ENCODE results near the gene PPT2. TPM values are rescaled to one million over a fixed set of nuclear protein-coding genes. Genes with fewer than 3 reads are reported as not detected.

Gene PPT2
- total RNA-seq, 2 donors from 2014 or later, result 8.1 to 9.2 TPM

DNA sequence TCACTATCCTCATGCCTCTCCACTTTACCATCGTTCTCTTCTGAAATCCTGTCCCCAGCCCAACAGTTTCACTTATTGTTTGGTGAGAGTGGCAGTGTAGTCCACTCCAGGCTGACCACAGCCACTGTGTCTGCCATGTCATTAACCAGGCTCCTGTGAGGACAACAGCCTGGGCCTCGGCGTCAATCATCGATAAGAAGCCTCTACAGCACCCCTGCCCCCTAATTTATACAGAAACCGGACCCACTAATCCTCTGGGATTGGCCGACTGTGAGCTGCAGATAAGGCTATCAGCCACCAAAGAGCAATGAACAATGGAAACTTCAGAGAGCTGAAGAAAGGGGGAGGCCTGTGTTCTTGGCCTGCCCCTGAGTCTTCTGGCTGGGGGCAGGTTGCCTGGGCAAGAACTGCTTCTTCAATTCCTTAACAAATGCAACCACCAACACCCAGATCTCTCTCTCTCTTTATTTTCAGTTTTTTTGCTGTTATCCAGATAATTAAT, 13.9 kb downstream of the PPT2 start:
- H3K4me3 Mint-ChIP-seq, result no peak overlapping the region
- H3K4me1 Mint-ChIP-seq, result peaks cover 17% of the 10 kb centered on the region
- no peaks in the 10 kb centered on the region for H3K27me3 Mint-ChIP-seq
- H3K27ac Mint-ChIP-seq, result no peak overlapping the region
- ATAC-seq (no peak), DNase-seq (no peak)
- H3K9me3 ChIP-seq (ENCODE audit: control insufficient read depth, low read length, poor library complexity, severe bottlenecking), result no peaks in the 10 kb centered on the region
- peaks cover 9% of the 10 kb centered on the region for H3K36me3 Mint-ChIP-seq (ENCODE audit: low read depth)

DNA sequence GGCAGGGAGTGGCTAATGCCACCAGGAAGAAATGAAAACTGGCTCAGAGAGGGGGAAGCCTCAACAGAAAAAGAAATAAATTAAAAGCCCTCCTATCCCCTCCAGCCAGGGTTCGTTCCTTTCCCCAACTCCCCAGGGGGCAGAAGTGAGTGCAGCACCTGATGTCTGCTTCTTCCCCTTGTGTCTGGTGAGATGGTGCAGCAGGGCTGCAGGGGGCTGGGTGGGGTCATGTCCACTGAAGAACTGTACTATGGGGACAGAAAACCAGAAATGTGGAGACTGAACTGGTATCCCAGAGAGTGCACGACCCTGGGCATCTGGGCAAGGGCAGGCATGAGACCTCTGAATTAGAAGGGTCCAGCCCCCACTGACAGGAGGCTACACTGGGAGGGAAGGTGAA, 14.4 kb downstream of the PPT2 start:
- no peak overlapping the region for H3K4me3 Mint-ChIP-seq
- ATAC-seq, result no peak
- H3K9me3 ChIP-seq (ENCODE audit: control insufficient read depth, low read length, poor library complexity, severe bottlenecking), result no peaks in the 10 kb centered on the region
- no peaks in the 10 kb centered on the region for H3K27me3 Mint-ChIP-seq
- H3K36me3 Mint-ChIP-seq (ENCODE audit: low read depth), result peaks cover 9% of the 10 kb centered on the region
- H3K27ac Mint-ChIP-seq, result no peak overlapping the region
- no peak for DNase-seq
- peaks cover 23% of the 10 kb centered on the region for H3K4me1 Mint-ChIP-seq

DNA sequence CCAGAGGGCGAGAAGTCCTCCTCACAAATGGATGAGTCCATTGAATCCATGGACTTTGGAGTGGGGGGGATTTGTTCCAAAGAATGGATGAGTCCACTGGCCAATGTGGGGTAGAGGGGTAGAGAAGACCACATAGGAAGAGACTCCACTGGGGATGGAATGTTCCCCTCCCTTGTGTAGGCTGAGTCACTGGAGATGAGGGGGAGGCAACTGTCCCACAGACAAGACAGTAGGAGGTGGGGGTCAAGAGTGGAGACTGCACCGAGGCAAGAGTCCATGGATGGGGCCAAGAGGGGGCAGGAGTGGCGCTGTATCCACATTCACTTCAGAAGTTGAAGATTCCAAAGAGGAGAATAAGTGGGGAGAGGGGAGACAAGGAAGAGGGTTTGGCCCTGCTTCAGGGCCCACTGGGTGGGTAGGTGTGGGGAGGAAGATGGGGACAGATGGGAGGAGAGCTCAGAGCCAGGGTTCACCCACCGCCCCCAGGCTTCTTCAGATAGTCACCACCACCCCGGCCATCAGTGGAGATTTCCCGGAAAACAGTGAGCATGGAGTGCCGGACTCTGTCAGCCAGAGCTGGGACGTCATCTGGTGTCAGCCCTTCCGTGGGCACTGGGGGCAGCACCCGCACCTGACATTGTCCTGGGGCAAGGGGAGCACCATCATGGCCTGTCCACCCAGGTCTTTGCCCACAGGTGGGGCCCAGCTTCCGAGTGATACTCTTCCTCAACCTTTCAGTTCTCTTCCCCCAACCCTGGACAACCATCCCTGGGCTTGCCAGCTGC, 15.1 kb downstream of the PPT2 start:
- Mint-ChIP-seq H3K36me3 (ENCODE audit: low read depth) (peaks cover 9% of the 10 kb centered on the region), H3K4me3 (no peak overlapping the region), H3K27ac (no peak overlapping the region), H3K4me1 (peaks cover 29% of the 10 kb centered on the region), H3K27me3 (no peaks in the 10 kb centered on the region)
- no peak for ATAC-seq
- DNase-seq, result no peak
- H3K9me3 ChIP-seq (ENCODE audit: control insufficient read depth, low read length, poor library complexity, severe bottlenecking), result no peaks in the 10 kb centered on the region

DNA sequence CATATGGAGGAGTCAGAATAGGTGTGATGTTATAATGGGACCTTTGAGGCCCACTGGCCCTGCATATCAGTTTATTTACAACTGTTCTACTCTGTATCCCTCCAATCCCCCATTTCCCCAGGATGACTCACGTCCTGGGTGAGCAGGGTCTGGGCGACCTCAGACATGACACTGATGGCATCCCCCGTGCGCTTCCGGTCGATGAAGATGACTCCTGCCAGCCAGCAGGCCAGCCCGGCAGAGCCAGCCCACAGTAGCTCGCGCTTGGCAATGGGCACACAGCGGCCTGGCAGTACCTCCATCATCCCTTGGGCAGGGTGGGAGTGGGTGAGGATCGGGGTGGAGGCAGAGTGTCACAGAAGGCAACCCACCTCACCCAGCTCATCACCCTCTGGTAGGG, 16.4 kb downstream of the PPT2 start:
- no peak for DNase-seq
- no peak for ATAC-seq
- H3K27me3 Mint-ChIP-seq, result no peaks in the 10 kb centered on the region
- no peaks in the 10 kb centered on the region for H3K9me3 ChIP-seq (ENCODE audit: control insufficient read depth, low read length, poor library complexity, severe bottlenecking)
- peak overlapping the region; percentile 24 for H3K27ac Mint-ChIP-seq
- H3K4me3 Mint-ChIP-seq, result no peak overlapping the region
- peaks cover 9% of the 10 kb centered on the region for H3K36me3 Mint-ChIP-seq (ENCODE audit: low read depth)
- peaks cover 37% of the 10 kb centered on the region for H3K4me1 Mint-ChIP-seq

DNA sequence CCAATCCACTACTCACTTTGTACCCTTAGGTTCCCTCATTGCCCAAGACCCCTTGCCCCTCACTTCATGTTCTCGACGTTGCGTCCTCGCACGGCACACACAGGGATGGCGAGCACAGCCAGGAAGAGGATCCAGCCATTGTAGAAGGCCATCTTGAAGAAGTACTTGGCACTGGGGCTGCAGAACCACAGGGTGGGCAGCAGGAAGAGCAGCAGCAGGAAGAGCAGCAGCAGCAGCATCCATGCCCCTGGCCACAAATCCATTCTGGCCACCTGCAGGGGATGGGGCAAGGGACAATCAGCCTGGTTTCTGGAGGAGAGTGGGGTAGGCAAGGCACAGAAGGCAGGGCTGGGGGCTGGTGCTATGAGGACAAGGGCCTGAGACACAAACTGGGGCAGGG, 17.3 kb downstream of the PPT2 start:
- DNase-seq (no peak), ATAC-seq (no peak)
- H3K36me3 Mint-ChIP-seq (ENCODE audit: low read depth), result peaks cover 9% of the 10 kb centered on the region
- H3K9me3 ChIP-seq (ENCODE audit: control insufficient read depth, low read length, poor library complexity, severe bottlenecking), result no peaks in the 10 kb centered on the region
- H3K4me3 Mint-ChIP-seq, result no peak overlapping the region
- peaks cover 46% of the 10 kb centered on the region for H3K4me1 Mint-ChIP-seq
- H3K27ac Mint-ChIP-seq, result peak overlapping the region; percentile 24
- no peaks in the 10 kb centered on the region for H3K27me3 Mint-ChIP-seq

DNA sequence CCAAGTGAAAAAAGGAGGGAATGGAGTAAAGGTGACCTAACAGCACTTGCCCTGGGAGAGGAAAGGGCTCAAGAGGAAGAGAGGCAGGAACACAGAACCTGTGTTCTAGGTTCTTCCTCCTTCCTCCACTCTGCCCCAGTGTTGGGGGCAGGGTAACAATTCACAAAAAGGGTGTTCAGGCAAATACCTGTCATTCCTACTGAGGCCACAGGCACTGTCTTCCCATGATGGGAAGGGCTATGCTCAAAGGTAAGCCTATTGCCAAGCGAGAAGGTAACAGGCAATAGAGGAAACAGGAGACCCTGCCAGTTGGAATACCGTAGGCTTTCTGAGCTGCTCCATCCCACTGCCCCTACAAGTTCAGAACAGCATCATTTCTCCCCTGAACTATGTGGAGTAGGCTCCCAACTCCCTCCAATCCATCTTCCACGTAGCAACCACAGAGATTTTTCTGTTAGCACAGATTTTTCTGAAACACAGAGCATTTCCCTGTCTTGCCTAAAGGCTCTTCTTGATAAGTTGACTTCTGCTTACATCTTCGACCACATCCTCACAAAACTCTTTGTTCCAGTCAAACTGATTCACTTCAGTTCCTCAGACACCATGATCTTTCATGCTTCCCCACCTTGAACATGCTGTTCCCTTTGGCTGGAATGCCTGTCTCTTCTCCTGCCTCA, 19.2 kb downstream of the PPT2 start:
- peak overlapping the region; percentile 85 for H3K27ac Mint-ChIP-seq
- ATAC-seq (no peak), DNase-seq (no peak)
- peaks cover 6% of the 10 kb centered on the region for H3K36me3 Mint-ChIP-seq (ENCODE audit: low read depth)
- H3K4me3 Mint-ChIP-seq, result no peak overlapping the region
- no peaks in the 10 kb centered on the region for H3K9me3 ChIP-seq (ENCODE audit: control insufficient read depth, low read length, poor library complexity, severe bottlenecking)
- H3K4me1 Mint-ChIP-seq, result peaks cover 59% of the 10 kb centered on the region
- H3K27me3 Mint-ChIP-seq, result no peaks in the 10 kb centered on the region

DNA sequence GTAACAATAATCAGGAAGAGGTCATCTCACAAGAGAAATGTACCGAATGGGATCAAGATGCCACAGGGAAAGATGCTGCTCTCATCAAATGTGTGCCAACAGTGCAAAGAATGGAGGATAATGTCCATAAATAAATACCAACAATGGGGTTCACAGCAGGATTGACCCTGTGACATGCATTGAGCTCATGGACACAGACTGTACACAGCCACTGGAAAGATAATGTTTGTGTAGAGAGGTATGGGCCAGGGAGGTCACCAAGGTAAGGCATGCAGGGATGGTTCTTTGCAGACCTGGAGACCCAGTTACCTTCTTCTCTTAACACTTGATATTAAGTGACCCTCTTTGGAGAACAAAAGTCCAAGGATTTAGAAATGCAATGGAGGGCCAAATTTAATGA, 20.5 kb downstream of the PPT2 start:
- ATAC-seq (no peak), DNase-seq (no peak)
- H3K9me3 ChIP-seq (ENCODE audit: control insufficient read depth, low read length, poor library complexity, severe bottlenecking), result no peaks in the 10 kb centered on the region
- Mint-ChIP-seq H3K36me3 (ENCODE audit: low read depth) (peaks cover 5% of the 10 kb centered on the region), H3K4me3 (peak overlapping the region; percentile 98), H3K27ac (peak overlapping the region; percentile 98), H3K27me3 (no peaks in the 10 kb centered on the region), H3K4me1 (peaks cover 70% of the 10 kb centered on the region)

DNA sequence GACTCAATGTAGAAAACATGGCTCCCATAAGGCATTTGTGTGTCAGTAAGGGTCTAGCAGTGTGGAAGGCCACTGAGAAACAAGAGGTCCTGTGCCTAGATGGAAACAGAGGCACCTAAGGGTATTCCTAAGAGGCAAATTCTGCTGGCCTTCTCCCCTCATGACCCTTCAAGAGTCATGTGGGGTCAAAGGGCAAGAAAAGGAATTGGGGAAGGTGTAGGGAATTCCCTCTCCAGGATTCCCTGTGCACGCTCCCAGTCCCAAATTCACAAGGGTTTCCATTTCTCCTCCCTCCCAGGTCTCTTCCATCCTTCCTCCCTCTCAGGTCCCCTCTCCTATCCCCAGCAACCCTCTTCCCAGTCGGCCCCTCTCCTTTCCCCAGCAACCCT, 21.4 kb downstream of the PPT2 start:
- ATAC-seq, result no peak
- H3K4me1 Mint-ChIP-seq, result peaks cover 67% of the 10 kb centered on the region
- peaks cover 5% of the 10 kb centered on the region for H3K36me3 Mint-ChIP-seq (ENCODE audit: low read depth)
- DNase-seq, result no peak
- H3K27me3 Mint-ChIP-seq, result no peaks in the 10 kb centered on the region
- peak overlapping the region; percentile 98 for H3K4me3 Mint-ChIP-seq
- no peaks in the 10 kb centered on the region for H3K9me3 ChIP-seq (ENCODE audit: control insufficient read depth, low read length, poor library complexity, severe bottlenecking)
- H3K27ac Mint-ChIP-seq, result peak overlapping the region; percentile 98

DNA sequence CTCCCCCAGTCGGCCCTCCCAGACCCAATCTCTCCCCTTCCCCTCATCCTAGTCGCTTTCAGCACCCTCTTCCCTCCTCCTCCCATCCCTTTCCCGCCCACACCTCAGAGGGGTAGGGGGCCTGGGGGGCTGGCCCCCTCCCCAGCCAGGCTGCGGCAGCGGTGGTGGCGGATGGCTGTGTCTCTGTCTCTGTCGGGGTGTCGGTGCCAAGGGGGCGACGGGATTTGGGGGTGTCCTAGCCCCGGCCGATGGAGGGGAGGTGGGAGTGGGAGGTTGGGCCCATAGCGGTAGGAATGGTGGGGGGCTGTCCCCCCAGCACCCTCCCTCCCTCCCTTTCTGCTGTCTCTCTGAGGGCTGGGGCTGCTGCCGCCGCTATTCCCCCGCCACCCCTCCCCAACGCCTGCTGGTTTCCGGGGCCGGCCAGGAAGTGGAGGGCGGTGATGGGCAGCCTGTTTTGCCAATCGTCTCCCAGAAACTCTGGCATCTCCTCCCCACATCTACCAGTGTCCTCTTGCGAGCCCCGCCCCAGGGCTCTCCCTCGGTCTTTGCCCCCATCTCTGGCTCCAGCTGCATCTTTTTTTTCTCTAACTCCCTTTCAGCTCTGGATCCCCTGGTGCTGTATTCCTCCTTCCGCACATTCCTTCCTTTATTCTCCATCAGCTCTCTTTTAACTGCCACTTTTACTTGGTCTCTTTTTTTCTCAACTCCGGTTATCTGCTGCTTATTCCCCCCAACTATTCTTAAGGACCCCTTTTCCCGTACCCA, 22.0 kb downstream of the PPT2 start, which contains the start of gene AGPAT1:
AGPAT1 (minus strand) TSS at position 374 of the 765 bp plus-strand sequence. CDS start 4,588 bp downstream, outside the sequence.
- H3K9me3 ChIP-seq (ENCODE audit: control insufficient read depth, low read length, poor library complexity, severe bottlenecking), result no peaks in the 10 kb centered on the region
- DNase-seq, result peak; percentile 90 to 93 (median 92)
- peaks cover 73% of the 10 kb centered on the region for H3K4me1 Mint-ChIP-seq
- ATAC-seq, result peak; percentile 52
- peak within 1 kb of the TSS; percentile 98 for H3K27ac Mint-ChIP-seq
- peaks cover 9% of the 10 kb centered on the region for H3K36me3 Mint-ChIP-seq (ENCODE audit: low read depth)
- H3K27me3 Mint-ChIP-seq, result no peaks in the 10 kb centered on the region
- peak within 1 kb of the TSS; percentile 98 for H3K4me3 Mint-ChIP-seq

DNA sequence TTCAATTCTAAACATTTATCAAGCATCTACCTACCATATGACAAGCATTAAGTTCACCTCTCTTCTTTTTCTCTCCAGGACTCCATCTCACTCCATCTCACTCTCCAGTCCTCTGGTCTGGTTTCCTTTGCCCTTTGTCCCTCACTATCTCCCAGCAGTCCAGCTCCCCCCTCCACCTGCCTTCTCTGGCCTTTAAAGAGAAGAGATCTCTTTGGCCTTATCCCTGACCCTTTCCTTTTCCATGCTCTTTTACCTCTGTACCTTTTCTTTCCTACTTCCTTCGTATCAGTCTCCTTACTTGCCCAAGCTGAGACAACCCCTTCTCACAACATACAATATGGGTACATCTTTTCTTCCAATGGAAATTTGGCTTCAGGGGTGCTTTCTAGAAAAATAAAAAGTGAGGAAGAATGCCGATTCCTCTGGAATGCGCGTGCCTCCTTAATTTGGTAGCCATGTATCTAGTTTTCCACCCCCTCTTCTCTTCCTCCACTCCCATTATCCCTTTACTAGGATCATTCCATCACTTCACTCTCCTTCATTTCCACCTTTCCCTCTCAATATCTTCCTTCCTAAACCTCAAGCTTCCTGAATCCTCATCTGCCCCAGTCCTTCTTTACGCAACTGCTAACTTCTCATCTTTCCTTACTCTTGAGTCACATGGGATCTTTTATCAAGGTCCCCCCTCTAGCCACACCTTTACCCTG, 22.7 kb downstream of the PPT2 start:
- ATAC-seq (no peak), DNase-seq (no peak)
- Mint-ChIP-seq H3K36me3 (ENCODE audit: low read depth) (peaks cover 6% of the 10 kb centered on the region), H3K4me3 (peak overlapping the region; percentile 98), H3K4me1 (peaks cover 72% of the 10 kb centered on the region), H3K27ac (peak overlapping the region; percentile 98), H3K27me3 (no peaks in the 10 kb centered on the region)
- H3K9me3 ChIP-seq (ENCODE audit: control insufficient read depth, low read length, poor library complexity, severe bottlenecking), result no peaks in the 10 kb centered on the region

DNA sequence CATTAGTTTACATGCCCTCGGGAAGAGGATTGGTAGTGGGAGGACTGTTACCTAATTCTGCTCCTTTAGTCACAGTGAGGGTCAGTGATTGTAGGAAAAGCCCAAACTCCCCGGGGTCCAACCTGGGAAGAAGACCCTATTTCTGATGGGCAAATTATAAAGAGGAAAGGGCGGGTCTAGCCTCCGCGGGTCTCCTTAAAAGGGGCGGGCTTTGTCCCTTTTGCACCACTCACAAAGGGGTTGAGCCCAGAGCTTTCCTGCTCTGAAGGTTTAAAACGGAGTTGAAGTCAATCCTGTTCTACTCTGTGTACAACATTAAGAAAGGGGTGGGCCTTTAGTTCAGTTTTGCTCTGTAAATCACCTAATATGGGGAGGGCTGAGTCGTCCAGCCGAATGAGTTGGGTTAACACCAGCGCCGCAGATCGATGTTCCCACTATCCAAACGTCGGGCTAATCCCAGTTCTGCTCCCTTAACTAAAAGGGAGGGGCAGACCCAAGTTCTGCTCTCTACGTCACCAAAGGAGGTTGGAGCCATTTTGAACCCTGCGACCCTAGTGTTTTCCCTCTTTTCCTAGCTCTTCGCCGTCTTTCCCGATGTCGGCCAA, 23.3 kb downstream of the PPT2 start:
- H3K36me3 Mint-ChIP-seq (ENCODE audit: low read depth), result peaks cover 6% of the 10 kb centered on the region
- H3K4me1 Mint-ChIP-seq, result peaks cover 72% of the 10 kb centered on the region
- no peak for DNase-seq
- peak overlapping the region; percentile 98 for H3K27ac Mint-ChIP-seq
- H3K4me3 Mint-ChIP-seq, result peak overlapping the region; percentile 98
- no peaks in the 10 kb centered on the region for H3K9me3 ChIP-seq (ENCODE audit: control insufficient read depth, low read length, poor library complexity, severe bottlenecking)
- ATAC-seq, result peak; percentile 8
- H3K27me3 Mint-ChIP-seq, result no peaks in the 10 kb centered on the region

DNA sequence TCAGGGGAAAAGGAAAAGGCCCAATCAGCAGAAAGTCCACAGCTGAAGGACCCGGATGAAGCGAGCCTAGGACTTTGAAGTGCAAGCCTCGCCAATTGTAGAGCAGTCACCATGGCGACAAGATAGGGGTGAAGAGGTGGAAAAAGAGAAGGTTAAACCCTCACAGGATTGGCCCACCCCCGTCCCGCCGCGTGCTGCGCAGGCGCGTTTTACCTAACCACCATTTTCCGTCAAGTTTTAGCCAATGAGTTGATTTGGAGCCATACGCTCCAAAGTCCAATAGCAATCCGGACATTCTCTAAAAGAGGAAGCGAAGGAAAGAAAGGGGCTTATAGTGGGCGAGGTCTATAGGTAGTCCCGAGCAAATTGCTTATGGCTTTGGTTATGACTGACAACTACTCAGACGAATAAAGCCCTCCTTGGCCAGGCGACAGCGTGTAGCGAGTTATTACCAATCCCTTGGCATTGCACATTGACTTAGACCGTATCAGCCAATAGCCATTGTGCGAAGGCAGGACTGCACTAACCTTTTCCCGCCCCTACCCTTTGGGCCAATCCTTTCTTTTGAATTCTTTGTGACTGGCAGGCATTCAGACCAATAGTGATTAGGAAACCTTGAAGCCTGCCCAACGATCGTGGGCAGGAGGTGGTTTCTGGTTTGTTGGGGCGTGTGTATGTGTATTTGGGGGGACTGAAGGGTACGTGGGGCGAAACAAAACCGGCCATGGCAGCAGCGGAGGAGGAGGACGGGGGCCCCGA, 24.0 kb downstream of the PPT2 start, which contains the start of gene RNF5:
RNF5 (plus strand) TSS at position 618 of the 759 bp plus-strand sequence; CDS start at position 725, 107 bp downstream.
- H3K9me3 ChIP-seq (ENCODE audit: control insufficient read depth, low read length, poor library complexity, severe bottlenecking), result no peaks in the 10 kb centered on the region
- Mint-ChIP-seq H3K36me3 (ENCODE audit: low read depth) (peaks cover 6% of the 10 kb centered on the region), H3K4me1 (peaks cover 67% of the 10 kb centered on the region), H3K27me3 (no peaks in the 10 kb centered on the region), H3K27ac (peak within 1 kb of the TSS; percentile 98), H3K4me3 (peak within 1 kb of the TSS; percentile 98)
- DNase-seq, result peak; percentile 76 to 90 (median 80)
- peak; percentile 85 for ATAC-seq

Data from T-helper 17 cell (primary cell).